DMS153 treated with DMSO at 0.1 percent for 48 hours (cell line): Measurements from ENCODE around the gene FAM83C.

Experiments used
- DNase-seq: peaks from one replicate; lab custom pipeline; 2025; ENCODE audit not compliant: unreplicated experiment; lab: John Stamatoyannopoulos, UW

FAM83C gene

GRCh38 chr20:35291654-35292503, at the start of gene FAM83C:
Gene FAM83C, minus strand, starts transcription at chr20:35292425. Its CDS starts 121 bp downstream, at chr20:35292304.
- no peak for DNase-seq

GRCh38 chr20:35341366-35342028, 49.3 kb upstream of the FAM83C start:
- no peak for DNase-seq

GRCh38 chr20:35340436-35340835, 48.2 kb upstream of the FAM83C start:
- no peak for DNase-seq

- DNase-seq: no peak
These were observed 47.4 kb upstream of the FAM83C start for GRCh38 chr20:35339636-35340035.

- DNase-seq: no peak
These were observed 46.8 kb upstream of the FAM83C start for GRCh38 chr20:35339007-35339406.

- no peak for DNase-seq
These were observed 42.3 kb upstream of the FAM83C start for GRCh38 chr20:35334311-35335101.

- no peak for DNase-seq
These were observed 41.4 kb upstream of the FAM83C start for GRCh38 chr20:35333606-35334005.

- no peak for DNase-seq
These were observed 40.4 kb upstream of the FAM83C start for GRCh38 chr20:35332540-35333200.

GRCh38 chr20:35329435-35330139, 37.4 kb upstream of the FAM83C start:
- DNase-seq: no peak

- DNase-seq: no peak
These were observed 36.5 kb upstream of the FAM83C start for GRCh38 chr20:35328689-35329088.

GRCh38 chr20:35328095-35328685, 36.0 kb upstream of the FAM83C start:
- no peak for DNase-seq

- DNase-seq: no peak
These were observed 35.1 kb upstream of the FAM83C start for GRCh38 chr20:35327074-35327976.

- no peak for DNase-seq
These were observed 34.5 kb upstream of the FAM83C start for GRCh38 chr20:35326740-35327073.

GRCh38 chr20:35326021-35326739, 34.0 kb upstream of the FAM83C start:
- no peak for DNase-seq

- DNase-seq: no peak
These were observed 33.2 kb upstream of the FAM83C start for GRCh38 chr20:35325401-35325800.

GRCh38 chr20:35320396-35321126, 28.3 kb upstream of the FAM83C start:
- DNase-seq: no peak

GRCh38 chr20:35319871-35320197, 27.6 kb upstream of the FAM83C start:
- DNase-seq: no peak
